Smooth muscle cell of the brain vasculature (primary cell): ENCODE measurements around the gene SLC40A1.
A peak's percentile ranks its signal among the peaks of the same experiment; 100 is the strongest.

Experiments used
- DNase-seq: peaks from one replicate; pipeline ENCODE4 v3.0.0-alpha.2; 2012; ENCODE audit warnings: low read depth, low spot score

SLC40A1 gene

DNA sequence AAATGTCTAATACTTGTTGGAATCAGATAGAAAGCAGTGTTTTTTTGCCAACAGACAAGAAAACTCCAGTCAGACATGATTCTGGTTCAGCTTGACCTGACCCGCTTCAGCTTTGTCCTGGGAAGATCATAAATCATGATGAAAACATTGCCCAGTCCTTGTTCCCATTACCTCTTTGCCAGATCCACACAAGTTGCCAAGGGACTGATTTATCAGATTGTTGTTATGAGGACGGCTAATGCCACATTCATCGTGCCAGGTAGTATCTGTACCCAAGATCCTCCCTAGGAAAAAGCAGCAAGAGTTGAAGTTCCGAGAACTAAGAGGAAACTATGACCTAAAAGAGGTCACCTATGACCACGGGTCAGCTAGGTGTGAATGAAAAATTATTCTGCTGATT is 39.0 kb downstream of the SLC40A1 start:
- no peak for DNase-seq

DNA sequence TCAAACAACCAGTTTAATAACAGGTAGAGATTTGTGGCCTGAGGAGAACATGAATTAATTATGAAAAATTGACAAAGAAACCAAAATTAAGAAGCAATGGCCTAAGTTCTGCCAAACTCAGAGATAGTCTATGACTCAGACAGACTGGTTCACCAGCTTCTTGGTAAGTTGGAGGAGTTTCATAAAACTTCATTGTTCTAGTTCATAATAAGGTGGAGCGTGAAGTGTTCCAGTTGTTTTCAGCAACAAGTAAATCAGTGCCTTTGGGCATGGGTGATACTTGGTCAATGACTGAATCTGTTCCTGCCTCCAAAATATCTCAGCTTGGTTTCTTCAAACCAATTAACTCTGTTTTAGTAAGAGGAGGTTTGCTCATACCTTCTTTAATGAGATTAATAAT is 40.0 kb downstream of the SLC40A1 start:
- no peak for DNase-seq

DNA sequence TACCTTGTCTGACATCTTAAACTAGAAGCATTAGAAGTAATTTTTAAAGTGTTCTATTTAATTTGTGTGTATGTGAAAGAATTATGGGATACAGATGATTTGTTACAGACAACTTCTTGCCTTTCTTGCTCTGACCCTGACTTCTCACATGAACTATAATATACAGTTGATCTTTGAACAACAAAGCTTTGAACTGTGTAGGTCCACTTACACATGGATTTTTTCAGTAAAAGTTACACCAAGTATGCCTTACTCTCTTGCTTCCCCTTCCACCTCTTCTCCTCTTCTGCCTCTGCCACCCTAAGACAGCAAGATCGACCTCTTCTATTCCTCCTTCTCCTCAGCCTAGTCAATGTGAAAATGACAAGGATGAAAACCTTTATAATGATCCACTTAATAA is 42.2 kb downstream of the SLC40A1 start:
- DNase-seq = no peak

DNA sequence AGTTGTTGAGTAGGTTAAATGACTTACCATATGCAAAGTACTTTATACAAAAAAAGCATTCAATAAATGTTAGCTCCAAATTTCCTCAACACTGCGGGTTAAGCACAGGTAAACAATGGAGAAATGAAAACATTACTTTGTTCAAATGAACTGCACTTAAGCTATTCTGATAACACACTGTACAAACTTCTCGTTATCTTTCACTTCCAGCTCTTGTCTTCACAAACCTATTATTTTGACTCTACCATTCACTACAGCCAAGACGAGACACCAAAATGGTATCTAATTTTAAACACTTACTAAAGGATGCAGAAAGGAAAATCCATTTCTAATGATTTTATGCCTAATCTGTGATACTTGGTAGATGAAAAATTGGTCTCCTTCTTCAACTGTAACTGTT is 43.8 kb downstream of the SLC40A1 start:
- no peak for DNase-seq

DNA sequence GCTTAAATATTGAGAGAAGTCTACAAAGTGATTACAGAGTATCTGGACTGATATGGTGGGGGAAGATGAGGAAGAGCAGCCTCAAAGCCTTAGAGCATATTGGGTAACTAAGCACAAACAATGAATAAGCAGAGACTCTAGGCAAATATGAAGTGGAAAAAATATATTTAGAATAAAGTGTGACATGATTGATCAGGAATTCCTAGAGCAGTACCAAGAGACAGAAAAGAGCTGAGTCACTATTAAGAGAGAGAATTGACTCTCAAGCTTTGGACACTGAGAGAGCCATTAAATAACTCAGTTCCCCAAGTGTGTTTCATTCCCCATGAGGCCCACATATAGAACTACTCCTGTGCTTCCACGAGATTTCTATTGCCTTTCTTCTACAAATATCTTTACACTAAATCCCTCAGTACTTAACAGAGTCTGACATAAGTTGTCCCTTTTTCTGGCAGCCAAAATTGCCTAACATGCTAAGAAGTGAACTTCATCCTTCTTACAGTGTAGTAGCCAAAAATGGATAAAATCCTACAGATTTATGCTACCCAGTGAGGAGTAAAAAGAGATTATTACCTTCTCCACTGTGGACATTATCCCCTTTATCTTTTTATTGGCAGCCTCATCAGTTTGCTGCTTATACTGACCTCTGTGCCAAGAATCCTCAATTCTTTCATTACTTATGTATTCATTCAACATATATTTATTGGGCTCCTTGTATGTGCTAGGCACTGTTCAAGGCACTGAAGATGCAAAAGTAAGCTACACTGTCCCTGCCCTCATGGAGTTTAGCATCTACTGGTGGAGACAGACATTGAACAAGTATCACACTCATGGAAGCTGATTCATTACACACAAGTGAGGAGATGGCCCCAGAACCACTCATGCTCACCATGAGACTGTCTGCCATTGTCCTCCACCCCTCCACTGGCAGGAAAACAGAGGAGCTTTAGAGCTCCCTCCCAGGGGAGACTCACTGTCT is 45.4 kb downstream of the SLC40A1 start:
- no peak for DNase-seq

DNA sequence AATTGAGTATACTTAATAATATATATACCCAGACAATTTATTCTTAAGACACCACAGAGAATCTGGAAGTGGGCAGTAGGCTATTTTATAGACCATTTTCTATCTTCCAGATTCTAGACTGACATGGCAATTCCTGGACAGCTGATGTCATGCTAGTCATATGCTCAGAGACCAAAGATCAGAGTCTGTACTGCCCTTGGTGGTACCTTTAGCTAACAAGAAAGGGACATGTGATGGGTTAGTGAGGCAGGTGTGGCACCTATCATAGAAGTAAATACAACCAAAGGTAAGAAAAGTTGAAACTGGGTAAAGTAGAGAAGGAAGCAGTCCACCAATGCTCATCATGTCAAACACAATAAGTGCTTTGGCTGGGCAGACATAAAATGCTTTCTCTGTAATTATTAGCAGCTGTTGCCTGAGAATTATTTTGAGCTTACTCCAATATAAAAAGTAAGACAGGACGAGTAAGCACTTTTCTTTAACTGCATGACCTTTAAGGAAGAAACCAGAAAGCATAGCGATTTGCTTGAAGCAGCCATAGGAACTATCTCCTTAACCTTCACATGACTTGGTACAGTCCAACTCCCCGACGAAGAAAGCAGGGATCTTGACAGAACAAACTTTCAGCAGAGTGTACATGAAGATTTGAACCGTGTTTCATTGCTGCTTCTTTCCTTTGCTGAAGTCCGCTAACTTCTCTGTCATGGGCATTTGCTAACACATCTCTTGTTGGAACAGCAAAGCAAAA is 47.1 kb downstream of the SLC40A1 start:
- DNase-seq = no peak

DNA sequence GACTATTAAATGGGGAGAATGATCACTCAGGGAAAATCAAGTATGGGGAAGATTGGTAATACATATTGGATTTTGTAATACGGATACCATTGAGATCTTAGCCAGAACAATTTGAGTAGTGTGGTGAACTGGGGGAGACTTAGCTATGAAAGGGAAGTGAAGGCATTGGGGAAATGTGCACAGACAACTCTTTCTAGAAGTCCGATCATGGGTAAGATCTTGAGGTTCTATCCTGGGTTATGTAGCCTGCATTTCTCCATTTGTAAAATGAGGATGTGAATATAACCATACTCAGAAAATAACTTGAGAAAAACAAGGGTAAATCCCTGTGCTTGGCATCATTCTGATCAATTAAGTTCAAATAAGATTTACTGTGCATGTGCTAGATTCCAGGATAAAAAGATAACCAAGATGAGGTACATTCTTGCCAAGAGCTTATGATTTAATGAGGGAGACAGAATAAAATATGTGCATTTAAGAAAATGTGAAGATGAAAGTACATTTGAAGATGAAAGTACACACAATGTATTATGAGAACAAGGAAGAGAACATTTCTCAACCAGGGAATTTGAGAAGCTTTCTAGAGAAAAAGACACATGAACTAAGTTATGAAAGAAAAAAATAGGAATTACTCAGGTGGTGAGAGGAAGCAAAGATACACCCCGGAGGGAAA is 49.5 kb downstream of the SLC40A1 start:
- DNase-seq = no peak

DNA sequence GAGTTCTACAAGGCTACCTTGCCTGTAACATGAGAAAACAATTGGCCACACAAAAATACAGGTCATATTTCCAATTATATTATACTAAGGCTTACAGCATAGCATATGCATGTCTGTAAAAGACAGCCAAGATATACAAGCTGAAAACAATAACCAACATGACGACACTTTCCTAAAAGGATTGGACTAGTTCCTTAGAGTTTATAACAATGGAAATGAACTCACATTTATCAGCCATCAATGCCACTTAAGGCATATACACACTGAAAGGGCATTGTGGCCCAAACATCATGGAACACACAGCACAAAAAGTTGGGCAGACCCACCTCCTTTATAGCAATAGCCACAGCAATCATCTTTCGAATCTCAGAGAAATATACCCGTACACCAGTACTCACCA is 52.0 kb downstream of the SLC40A1 start:
- DNase-seq = no peak

DNA sequence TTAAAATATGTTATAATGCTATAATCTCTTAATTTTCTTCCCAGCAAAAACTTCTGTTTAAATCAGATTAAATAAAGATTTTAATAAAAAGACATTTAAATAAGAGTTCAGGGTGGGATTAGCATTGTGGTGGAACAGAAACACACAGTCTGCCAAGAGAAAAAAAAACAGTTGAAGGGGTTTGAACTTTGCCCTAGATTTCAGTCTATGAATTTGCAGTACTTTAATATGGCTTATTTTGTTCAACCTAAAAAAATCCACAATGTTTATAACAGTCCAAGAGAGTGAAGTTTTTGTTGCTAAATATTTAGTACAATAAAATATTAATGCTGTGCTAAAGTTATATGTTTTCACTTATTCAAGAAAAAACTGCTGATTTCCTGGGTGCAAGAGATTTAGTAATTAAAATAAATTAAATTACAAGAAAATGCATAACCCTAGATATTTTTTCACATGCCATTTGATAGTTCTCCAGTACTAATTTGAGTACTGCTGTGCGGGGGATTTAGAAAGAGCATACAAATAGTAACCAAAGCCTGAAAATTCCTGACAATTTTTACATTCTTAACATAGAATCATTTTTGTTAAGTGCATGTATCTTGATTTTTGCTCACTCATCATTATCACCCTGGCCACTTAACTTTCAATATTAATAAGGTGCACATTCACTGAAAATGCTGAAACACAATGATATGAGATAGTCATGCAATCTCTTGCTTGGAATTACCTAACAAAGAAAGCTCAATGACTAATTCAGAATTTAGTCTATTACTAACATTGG is 52.6 kb downstream of the SLC40A1 start:
- no peak for DNase-seq

DNA sequence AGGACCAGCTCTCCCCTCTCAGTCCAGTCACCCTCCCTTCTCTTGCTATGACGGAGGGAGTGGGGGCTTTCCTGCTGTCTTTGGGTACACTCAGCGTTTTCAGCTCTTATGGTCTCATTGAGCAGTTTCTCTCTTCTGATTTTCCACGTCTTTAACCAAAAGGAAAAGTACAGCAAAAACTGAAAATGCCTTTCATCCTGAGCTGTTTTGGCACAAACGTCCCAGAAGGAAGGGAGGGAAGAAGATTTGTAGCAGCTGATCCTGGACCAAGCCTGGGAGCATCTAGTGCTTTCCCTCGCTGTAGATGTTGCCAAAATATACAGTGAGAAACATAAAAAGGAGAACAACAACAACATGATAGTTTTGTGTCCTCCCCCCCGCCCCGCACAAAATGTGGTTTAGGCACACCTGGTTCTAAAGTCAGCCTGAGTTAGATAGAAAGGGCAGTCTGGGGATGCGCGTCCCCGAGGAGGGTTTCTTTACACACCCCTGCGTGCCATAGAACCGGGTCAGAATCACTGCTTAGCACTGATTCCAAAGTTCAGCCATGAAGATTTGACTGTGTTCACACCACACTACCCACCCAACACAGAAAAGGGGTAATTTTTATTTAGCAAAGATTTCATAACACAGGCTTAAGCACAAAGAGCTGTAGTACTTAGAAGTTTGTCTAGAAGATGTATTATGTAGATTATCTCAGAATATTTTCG is 53.4 kb downstream of the SLC40A1 start:
- DNase-seq = no peak

DNA sequence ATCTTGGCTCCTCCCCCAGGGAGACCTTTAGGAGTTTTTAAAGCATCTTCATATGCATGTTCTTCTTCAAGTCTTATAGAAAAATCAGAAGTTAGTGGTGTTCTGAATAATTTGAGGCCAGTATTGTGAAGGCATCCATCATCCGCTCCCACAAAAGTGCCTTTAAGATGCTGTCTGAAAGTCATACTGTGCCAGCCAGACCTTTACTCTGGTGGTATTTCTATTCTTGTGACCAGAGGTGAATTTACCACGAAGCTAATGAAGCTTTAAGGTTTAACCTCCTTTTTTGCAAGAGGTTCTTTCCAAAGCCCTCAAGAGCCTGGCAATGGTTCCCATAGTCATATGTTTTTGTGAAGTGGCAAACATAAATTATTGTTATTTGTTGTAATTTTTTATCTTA is 54.3 kb downstream of the SLC40A1 start:
- DNase-seq = no peak

DNA sequence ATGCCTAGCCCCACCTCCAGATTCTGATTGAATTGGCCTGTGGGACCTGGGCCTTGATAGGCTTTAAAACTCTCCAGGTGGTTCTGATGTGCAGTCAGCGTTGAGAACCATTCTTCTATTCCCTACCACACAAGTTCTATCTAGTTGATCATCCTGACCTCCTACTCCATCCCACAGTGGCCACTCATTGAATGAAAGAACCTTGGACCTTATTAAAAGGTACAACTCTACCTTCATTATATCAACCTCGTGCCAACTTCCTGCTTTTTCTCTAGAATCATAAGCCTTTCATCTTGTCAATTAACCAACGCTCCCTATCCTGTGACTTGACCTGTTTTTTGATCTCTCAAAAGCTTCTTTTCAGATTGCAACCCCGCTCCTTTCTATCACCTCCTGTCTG is 55.8 kb downstream of the SLC40A1 start:
- no peak for DNase-seq

DNA sequence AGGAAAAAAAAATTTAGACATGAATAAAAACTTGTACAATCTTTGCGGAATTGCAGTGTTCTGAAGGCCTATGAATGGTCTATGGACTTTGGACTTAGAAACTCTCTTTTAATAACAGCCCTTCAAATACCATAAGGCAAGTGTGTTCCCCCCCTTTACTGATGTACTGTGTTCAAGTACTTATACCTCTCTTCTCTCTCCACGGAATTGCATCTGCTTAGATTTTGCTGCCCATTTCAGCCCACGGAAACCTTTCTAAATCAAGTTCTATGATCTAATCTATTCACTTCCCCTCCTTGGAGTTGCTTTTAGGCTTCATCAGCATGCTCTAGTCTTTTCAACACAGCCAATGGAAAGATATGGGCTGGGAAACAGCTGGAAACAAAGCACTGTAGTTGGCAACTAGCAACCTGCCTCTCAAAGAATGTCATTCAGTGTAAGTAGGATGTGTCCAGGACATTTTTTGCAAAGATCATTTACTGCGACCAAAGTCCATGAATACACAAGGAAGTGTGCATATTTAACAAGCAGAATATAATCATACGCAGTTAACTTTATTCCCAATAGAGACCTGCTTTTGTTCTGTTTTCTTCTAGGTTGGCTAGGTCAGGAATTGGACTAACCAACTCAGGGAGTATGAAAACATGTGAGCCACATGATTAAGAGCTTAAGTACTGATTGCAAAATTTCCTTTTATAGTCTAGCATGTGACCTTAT is 58.0 kb downstream of the SLC40A1 start:
- no peak for DNase-seq

DNA sequence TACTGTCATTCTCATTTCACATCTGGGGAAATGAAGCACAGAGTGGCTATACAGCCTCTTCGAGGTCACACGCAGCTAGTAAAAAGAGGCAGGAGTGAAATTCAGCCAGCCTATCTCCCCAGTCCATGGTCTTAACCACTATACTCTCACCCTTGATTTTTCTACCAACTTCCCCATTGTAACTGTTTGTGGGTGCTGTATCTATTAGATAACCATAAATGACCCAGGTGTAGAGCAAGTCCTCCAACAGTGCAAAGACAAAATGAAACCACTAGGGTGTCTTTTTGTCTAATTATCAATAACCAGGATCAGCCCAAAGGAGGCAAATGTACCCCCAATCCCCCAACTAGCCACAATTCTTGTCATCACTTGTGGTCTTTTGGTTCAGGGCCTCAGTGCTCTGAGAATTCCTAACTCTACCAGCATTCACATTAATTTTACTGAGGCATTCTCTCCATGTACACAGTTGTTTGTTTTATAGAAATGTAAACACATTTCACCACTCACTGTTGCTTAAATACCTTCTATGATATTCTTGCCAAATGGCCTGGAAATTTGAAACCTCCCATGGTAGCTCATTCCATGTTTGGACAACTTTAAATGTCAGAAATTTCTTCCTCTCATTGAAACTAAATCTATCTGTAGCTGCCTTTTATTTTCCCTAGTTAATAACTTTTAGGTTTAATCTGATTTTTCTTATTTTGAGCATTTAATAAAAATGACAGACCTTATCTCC is 58.7 kb downstream of the SLC40A1 start:
- no peak for DNase-seq

DNA sequence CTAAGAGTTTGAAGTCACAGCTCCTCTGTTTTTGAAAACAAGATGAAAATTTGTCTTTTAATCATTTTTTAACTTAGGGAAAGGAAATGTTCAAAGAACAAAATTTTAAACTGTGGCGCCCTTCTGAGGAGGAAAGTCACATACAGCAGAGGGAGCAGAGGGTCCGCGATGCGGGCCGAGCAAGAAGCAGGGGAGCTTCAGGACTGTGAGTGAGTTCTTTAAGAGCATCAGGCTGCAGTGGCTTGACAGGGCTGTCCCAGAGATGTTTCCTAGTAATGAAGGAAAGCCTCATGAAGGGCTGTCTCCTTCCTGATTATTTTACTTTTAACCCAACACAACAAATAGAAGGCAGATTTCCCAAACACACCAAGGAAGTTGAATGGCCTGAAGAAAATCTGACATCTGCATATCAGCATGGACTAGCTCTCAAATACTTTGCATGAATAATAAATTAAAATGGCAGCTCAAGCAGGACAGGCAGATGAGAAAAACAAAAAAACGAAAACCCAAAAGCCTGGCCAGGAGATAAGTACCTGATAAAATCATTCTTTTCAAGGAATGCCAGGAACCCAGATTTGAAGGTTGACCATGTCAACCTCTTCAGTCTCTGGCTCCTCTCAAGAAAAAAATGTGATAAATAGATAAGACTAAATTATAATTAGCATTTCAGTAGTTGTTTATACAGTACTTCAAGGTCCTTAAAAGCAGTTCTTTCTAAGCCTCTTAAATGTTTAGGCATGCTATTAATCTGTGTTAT is 60.8 kb downstream of the SLC40A1 start:
- DNase-seq = no peak

DNA sequence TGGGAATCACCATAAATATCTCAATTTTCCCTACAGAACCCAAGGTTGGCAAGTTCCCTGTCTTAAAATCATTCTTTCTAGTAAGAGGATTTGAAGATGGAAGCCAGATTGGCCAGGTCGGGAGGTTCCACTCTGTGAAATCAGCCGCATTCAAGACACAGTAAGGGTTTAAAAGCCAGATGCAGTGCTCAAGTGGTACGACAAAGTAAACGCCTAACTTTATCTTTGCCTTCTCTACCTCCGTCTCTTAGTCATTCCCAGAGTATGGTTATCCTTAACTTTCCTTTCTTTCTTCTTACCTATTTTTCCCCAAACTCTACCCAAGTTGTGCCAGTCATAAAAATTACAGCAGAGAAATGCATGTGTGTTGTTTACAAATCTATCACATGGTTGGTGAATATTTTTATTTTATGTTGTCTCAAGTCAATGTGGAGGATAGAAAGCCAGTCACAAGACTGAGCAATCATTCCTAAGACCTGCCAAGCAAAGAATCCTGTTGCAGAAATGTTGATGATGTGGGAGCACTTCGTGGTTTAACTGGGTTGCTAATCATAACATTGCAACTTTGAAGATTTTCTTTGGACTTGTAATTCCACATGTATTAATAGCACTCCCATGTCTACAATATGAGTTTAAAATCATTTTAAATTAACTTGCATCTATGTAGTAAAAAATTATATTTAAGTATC is 62.6 kb downstream of the SLC40A1 start:
- DNase-seq = no peak

DNA sequence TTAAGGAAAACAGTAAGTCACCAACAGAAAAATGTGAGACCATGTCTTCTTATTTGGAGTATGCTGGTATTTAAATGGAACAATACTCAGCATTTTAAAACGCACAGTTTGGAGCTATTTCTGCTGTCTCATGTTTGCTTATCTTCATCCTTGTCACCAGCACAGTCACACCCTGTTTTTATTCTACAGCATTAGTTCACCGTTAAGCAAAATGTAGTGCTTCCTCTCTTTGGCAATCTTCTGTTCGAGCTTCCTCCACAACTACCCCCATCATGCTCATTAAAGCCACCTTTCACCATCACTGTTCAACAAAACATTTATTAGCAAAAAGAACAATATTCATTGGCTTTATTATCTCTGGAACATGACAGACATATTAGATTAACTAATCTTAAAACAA is 64.0 kb downstream of the SLC40A1 start:
- DNase-seq = no peak

DNA sequence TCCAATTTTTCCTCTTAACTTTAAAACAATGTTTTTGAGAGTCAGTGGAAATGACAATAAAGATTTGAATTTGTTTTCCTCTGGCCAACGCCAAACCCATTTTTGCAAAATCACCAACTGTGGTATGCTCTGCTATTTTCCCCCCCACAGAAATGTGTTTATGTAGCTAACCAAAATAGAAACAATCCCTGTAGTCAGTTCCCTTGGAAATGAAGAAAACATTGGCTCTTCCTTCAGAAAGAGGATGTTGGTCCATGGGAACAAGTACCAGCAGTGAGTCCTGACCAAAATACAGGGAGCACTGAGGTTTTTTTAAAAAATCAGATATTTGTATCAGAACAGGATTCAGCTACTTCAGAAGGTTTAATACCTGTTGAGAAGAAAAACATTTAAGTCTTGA is 65.3 kb downstream of the SLC40A1 start:
- DNase-seq = peak; percentile 50
